ENCODE measurements around the gene PDZD4. TPM values are rescaled to one million over a fixed set of nuclear protein-coding genes. Genes with fewer than 3 reads are reported as not detected.

The PDZD4 gene
- total and polyA plus RNA-seq, 9 of the 15 experiments (the other 6 are each of a cell fraction or from before 2014, with no cell fraction given) = 0.05 to 0.38 (median 0.07) TPM; not detected in 5

- TF ChIP-seq ZNF318 (IDR thresholded peaks at IDR 0.05; ENCODE audit: borderline replicate concordance in 1 of 2, low read depth in 1 of 2) (no peak), RFX1 (IDR thresholded peaks at IDR 0.05) (no peak), SRSF9 (IDR thresholded peaks at IDR 0.05; ENCODE audit: borderline replicate concordance, low read depth, low read length) (no peak), POLR2AphosphoS5 (IDR thresholded peaks at IDR 0.05; ENCODE audit: control insufficient read depth, insufficient read depth, low read depth, low read length) (peak; percentile 93), PHB2 (IDR thresholded peaks at IDR 0.05; ENCODE audit: low read depth) (peak; percentile 81; the same call in 1 of the 2 replicates)
- TF ChIP-seq, protein P1, sequence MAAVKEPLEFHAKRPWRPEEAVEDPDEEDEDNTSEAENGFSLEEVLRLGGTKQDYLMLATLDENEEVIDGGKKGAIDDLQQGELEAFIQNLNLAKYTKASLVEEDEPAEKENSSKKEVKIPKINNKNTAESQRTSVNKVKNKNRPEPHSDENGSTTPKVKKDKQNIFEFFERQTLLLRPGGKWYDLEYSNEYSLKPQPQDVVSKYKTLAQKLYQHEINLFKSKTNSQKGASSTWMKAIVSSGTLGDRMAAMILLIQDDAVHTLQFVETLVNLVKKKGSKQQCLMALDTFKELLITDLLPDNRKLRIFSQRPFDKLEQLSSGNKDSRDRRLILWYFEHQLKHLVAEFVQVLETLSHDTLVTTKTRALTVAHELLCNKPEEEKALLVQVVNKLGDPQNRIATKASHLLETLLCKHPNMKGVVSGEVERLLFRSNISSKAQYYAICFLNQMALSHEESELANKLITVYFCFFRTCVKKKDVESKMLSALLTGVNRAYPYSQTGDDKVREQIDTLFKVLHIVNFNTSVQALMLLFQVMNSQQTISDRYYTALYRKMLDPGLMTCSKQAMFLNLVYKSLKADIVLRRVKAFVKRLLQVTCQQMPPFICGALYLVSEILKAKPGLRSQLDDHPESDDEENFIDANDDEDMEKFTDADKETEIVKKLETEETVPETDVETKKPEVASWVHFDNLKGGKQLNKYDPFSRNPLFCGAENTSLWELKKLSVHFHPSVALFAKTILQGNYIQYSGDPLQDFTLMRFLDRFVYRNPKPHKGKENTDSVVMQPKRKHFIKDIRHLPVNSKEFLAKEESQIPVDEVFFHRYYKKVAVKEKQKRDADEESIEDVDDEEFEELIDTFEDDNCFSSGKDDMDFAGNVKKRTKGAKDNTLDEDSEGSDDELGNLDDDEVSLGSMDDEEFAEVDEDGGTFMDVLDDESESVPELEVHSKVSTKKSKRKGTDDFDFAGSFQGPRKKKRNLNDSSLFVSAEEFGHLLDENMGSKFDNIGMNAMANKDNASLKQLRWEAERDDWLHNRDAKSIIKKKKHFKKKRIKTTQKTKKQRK (IDR thresholded peaks at IDR 0.05; ENCODE audit: borderline replicate concordance, low read depth, low read length) = no peak
Observed at GRCh38 chrX:153853180-153853901, 23.0 kb upstream of the PDZD4 start (continued).

Data from K562 (cell line).